ENCODE data around the gene MTHFS.

GRCh38 chr15:79875213-79875612 lies 21.6 kb downstream of the MTHFS start:
- TF ChIP-seq CTCF (IDR thresholded peaks at IDR 0.05) (no peak), POLR2A (IDR thresholded peaks at IDR 0.05) (no peak)
